Peyer's patch (tissue), 4 donors: Measurements from ENCODE around the gene ATP6V0A4. TPM values are rescaled to one million over a fixed set of nuclear protein-coding genes. Genes with fewer than 3 reads are reported as not detected.

Experiments used
- DNase-seq, 3 donors: peaks; one replicate each; pipeline ENCODE4 v3.0.0-alpha.2; 2017 to 2019
- H3K27ac ChIP-seq, 4 donors: fragments of 200-600 bp; sonication (generic); one replicate each; pipeline ENCODE4 v1.5.1; 2016 to 2019
- H3K27me3 ChIP-seq, 2 donors: fragments of 200-600 bp; sonication (generic); one replicate each; pipeline ENCODE4 v1.5.1; 2019
- H3K36me3 ChIP-seq, 3 donors: fragments of 200-600 bp; sonication (generic); one replicate each; pipeline ENCODE4 v1.5.1; 2016 to 2019
- H3K4me1 ChIP-seq, 4 donors: fragments of 200-600 bp; sonication (generic); one replicate each; pipeline ENCODE4 v1.5.1; 2016 to 2019
- H3K4me3 ChIP-seq, 4 donors: fragments of 200-600 bp; sonication (generic); 1 replicate in 3 of 4; 2 replicates in 1 of 4; pipeline ENCODE4 v1.5.1; 2016 to 2019; ENCODE audit warnings: mild to moderate bottlenecking in 1 of 4
- H3K9me3 ChIP-seq, 4 donors: fragments of 200-600 bp; sonication (generic); one replicate each; pipeline ENCODE4 v1.5.1; 2016 to 2019; ENCODE audit warnings: mild to moderate bottlenecking in 1 of 4
- POLR2A ChIP-seq, 2 donors: fragments of 450-650 bp; IDR thresholded peaks; one replicate each; pipeline ENCODE4 v1.5.1; 2017; ENCODE audit warnings: antibody characterized with exemption in 2 of 2, mild to moderate bottlenecking in 2 of 2, moderate library complexity in 2 of 2
- total RNA-seq, 4 donors: library from RNA; depleted of rRNA; stranded (reverse); fragments of >200 nt; gene quantifications; one replicate each; pipeline ENCODE4 v1.1.0, GENCODE V29; 2016
- TF ChIP-seq, protein P1 (sequence below), 6 experiments: fragments of 450-650 bp in 4 of 6; fragments of 200-600 bp in 2 of 6; sonication (generic) in 1 of 6; IDR thresholded peaks; one replicate each; pipeline ENCODE4 v1.5.1; 2017 to 2019; ENCODE audit warnings: antibody characterized with exemption in 6 of 6, mild to moderate bottlenecking in 3 of 6, moderate library complexity in 1 of 6

ATP6V0A4 gene
- total RNA-seq, 4 donors from 2014 or later, result 0.66 TPM; not detected in 3

- DNase-seq, result no peak
- TF ChIP-seq, protein P1, sequence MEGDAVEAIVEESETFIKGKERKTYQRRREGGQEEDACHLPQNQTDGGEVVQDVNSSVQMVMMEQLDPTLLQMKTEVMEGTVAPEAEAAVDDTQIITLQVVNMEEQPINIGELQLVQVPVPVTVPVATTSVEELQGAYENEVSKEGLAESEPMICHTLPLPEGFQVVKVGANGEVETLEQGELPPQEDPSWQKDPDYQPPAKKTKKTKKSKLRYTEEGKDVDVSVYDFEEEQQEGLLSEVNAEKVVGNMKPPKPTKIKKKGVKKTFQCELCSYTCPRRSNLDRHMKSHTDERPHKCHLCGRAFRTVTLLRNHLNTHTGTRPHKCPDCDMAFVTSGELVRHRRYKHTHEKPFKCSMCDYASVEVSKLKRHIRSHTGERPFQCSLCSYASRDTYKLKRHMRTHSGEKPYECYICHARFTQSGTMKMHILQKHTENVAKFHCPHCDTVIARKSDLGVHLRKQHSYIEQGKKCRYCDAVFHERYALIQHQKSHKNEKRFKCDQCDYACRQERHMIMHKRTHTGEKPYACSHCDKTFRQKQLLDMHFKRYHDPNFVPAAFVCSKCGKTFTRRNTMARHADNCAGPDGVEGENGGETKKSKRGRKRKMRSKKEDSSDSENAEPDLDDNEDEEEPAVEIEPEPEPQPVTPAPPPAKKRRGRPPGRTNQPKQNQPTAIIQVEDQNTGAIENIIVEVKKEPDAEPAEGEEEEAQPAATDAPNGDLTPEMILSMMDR (IDR thresholded peaks at IDR 0.05), result no peak
- TF ChIP-seq POLR2A (IDR thresholded peaks at IDR 0.05), result no peak
These were observed 47.5 kb downstream of the ATP6V0A4 start for GRCh38 chr7:138750473-138750872.

GRCh38 chr7:138749960-138750359 lies 48.0 kb downstream of the ATP6V0A4 start:
- DNase-seq, result no peak
- Histone ChIP-seq H3K27me3 (no peaks in the 10 kb centered on the region), H3K4me3 (no peak overlapping the region), H3K4me1 (no peaks in the 10 kb centered on the region), H3K9me3 (no peaks in the 10 kb centered on the region), H3K36me3 (no peaks in the 10 kb centered on the region), H3K27ac (no peak overlapping the region)
- no peak for TF ChIP-seq POLR2A (IDR thresholded peaks at IDR 0.05)

More at GRCh38 chr7:138750473-138750872, 47.5 kb downstream of the ATP6V0A4 start:
- no peaks in the 10 kb centered on the region for H3K27me3 ChIP-seq
- H3K9me3 ChIP-seq, result no peaks in the 10 kb centered on the region
- H3K4me3 ChIP-seq, result no peak overlapping the region
- no peaks in the 10 kb centered on the region for H3K4me1 ChIP-seq
- H3K27ac ChIP-seq, result no peak overlapping the region
- H3K36me3 ChIP-seq, result no peaks in the 10 kb centered on the region

- DNase-seq, result no peak
- Histone ChIP-seq H3K4me1 (no peaks in the 10 kb centered on the region), H3K27me3 (no peaks in the 10 kb centered on the region), H3K27ac (no peak overlapping the region), H3K36me3 (no peaks in the 10 kb centered on the region), H3K9me3 (no peaks in the 10 kb centered on the region), H3K4me3 (no peak overlapping the region)
- TF ChIP-seq, protein P1 (IDR thresholded peaks at IDR 0.05), result no peak
- no peak for TF ChIP-seq POLR2A (IDR thresholded peaks at IDR 0.05)
These were observed 49.3 kb downstream of the ATP6V0A4 start for GRCh38 chr7:138748666-138749065.

DNA sequence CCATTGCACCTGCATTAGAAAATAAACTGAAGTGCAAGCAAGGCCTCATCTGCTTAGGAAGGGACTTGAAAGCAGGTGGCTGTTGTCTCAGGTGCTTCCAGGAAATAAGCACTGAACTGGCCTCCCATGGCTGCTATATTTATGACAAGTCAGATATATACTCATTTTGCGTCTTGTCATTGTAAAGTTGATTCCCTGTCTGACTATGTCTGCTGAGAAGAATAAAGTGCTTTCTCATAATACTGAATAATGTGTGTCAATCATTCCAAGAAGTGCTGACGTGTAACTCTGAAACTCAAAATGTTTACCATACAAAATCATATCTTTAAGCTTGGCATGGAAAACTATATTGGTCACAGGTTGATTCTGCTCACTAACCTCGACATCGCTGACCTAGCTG lies 51.9 kb downstream of the ATP6V0A4 start:
- Histone ChIP-seq H3K27me3 (no peaks in the 10 kb centered on the region), H3K36me3 (no peaks in the 10 kb centered on the region), H3K27ac (no peak overlapping the region), H3K4me1 (no peaks in the 10 kb centered on the region), H3K9me3 (no peaks in the 10 kb centered on the region), H3K4me3 (no peak overlapping the region)
- no peak for DNase-seq
- TF ChIP-seq, protein P1 (IDR thresholded peaks at IDR 0.05), result no peak
- TF ChIP-seq POLR2A (IDR thresholded peaks at IDR 0.05), result no peak

DNA sequence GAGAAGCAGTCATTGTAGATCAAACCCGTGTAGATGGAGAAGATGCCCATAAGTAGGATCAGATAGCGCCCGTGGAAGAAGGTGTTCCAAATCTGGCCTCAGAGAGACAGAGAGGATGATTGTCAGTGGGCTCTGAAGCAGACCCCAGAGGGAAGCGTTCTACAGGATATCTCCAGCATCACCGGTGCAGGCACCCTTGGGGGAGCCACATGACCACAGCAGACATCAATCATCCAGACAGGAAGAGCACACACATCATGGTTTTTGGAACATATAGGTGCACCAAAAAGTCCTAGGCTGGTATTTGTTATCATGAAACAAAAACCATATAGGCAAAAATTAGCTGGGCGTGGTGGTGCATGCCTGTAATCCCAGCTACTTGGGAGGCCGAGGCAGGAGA lies 52.8 kb downstream of the ATP6V0A4 start:
- Histone ChIP-seq H3K36me3 (no peaks in the 10 kb centered on the region), H3K4me3 (no peak overlapping the region), H3K9me3 (no peaks in the 10 kb centered on the region), H3K4me1 (no peaks in the 10 kb centered on the region), H3K27ac (no peak overlapping the region), H3K27me3 (no peaks in the 10 kb centered on the region)
- TF ChIP-seq POLR2A (IDR thresholded peaks at IDR 0.05), result no peak
- TF ChIP-seq, protein P1 (IDR thresholded peaks at IDR 0.05), result no peak
- no peak for DNase-seq

DNA sequence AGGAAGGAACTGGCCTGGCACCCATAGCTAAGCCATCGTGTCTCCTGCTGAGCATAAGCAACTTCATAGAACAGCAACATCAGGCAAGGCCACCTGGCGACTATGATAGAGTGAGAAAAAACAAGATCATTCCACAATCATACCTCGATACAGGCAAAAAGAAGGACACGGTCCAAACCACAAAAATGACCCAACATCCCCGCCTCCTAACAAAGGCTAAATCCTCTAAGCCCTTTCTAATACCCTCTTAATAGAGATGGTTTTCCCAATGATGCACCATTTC lies 56.6 kb downstream of the ATP6V0A4 start:
- DNase-seq, result no peak
- no peak overlapping the region for H3K4me3 ChIP-seq
- TF ChIP-seq, protein P1 (IDR thresholded peaks at IDR 0.05), result no peak
- no peak for TF ChIP-seq POLR2A (IDR thresholded peaks at IDR 0.05)
- no peaks in the 10 kb centered on the region for H3K27me3 ChIP-seq
- H3K36me3 ChIP-seq, result no peaks in the 10 kb centered on the region
- H3K27ac ChIP-seq, result no peak overlapping the region
- no peaks in the 10 kb centered on the region for H3K4me1 ChIP-seq
- H3K9me3 ChIP-seq, result no peaks in the 10 kb centered on the region
